GM19043 (cell line): ENCODE measurements around the gene CAMK2D.
"Not testable (repeated sequence)": the region's sequence is repeated elsewhere in the genome, so short reads cannot be mapped to it uniquely, and the experiment has no call there.

ENCODE experiments used
- ATAC-seq: cut with Tn5 transposase; IDR thresholded peaks from one replicate; pipeline ENCODE4 v1.9.1; 2021; ENCODE audit warnings: low read depth; ENCODE audit not compliant: unreplicated experiment

CAMK2D gene

GRCh38 chr4:113761620-113762185, at the start of gene CAMK2D:
Gene CAMK2D (minus strand): TSS chr4:113761738. CDS start chr4:113761068, 670 bp downstream.
- ATAC-seq, result peak; percentile 35

GRCh38 chr4:113810906-113811305, 49.4 kb upstream of the CAMK2D start:
- ATAC-seq, result no peak

GRCh38 chr4:113809311-113809710, 47.8 kb upstream of the CAMK2D start:
- ATAC-seq, result no peak

DNA sequence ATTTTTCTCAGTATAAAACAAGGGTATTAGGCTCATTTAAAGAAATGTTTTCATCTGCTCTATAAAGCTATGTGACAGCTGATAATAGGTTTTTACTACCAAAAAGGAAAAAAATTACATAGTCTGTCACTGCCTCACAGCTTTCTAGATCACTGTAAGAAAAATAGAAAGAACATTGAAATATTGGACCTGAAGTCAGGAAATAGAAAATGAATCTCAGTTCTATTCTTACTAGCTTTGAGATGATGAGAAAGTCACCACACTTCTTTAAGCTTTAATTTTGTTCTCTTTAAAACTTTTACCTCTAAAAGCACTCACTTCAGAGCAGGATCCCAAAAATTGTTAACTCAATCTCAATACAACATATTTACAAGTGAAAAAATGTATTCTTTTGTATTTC, 45.3 kb upstream of the CAMK2D start:
- ATAC-seq, result no peak

- ATAC-seq, result no peak
These were observed 40.3 kb upstream of the CAMK2D start for GRCh38 chr4:113801882-113802281.

- not testable (repeated sequence) for ATAC-seq
These were observed 34.8 kb upstream of the CAMK2D start for GRCh38 chr4:113796381-113796780.

DNA sequence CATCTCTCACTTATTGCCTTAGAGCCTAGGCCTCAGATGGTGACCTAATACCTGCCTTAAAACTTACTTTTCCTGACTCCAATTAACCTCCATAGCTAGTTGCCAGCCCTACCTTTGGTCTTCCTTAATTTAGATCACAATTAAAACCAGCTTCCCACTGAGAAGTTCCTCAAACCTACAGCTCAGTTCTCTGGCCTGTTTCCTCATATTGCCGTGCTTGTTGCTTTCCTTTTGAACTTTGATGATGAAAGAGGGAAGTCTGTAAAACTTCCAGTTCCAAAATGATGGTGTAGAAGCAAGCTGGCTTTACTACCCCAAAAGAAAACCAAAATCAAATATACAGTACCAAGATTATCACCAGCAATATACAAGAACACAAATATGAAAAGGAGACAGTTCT, 28.9 kb upstream of the CAMK2D start:
- ATAC-seq, result no peak

DNA sequence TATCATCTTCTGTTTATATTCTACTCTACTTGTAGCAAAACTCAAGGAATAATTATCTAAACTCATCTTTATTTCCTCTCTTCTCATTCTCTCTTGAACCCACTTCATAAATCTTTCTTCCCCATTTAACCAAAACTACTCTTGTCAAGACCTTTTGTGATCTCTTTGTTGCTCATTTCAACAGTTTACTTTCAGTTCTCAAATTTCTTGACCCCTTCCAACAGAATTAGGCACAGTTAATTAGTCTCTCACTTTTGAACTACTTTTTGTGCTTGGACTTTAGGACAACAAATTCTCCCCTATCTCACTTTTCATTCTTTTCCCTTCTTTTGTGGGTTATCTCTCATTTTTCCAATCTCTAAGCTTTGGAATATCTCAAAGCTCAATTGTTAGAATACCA, 27.4 kb upstream of the CAMK2D start:
- no peak for ATAC-seq

DNA sequence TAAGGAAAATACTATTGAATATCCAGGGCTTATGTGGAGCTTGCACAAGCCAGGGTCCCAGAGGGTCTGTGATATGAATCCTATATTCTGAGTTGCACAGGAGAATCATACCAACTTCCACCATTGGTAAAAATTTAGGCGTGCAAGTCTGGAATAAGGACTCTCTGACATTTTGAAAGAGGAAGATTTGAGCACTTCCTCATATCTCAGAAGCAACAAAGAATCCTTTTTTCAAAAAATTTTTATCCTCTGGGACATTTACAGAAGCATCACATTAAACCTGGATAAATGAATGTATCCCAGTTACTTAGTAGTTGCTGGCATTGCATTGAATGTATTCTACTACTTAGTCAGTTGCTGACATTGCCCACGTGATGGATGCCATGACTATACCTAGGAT, 24.2 kb upstream of the CAMK2D start:
- ATAC-seq, result no peak

- ATAC-seq, result no peak
These were observed 23.1 kb upstream of the CAMK2D start for GRCh38 chr4:113784497-113785250.

DNA sequence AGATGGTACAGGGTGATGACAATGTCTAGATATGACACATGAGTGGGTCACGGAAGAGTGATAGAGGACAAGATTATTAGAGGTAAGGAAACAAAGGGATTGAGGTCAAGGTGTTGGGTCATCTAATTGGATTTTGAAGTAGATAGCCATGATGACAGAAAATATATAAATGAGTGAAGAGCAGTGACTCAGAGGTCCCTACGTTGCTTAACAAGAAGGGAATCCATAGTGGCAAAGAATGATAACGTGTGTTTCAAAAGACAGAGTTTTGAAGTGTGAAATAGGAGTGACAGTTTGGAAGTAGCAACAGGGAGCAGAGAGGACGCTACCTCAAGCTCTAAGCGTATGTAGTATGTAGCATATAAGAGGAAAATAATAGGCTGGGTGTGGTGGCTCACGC, 22.2 kb upstream of the CAMK2D start:
- no peak for ATAC-seq

DNA sequence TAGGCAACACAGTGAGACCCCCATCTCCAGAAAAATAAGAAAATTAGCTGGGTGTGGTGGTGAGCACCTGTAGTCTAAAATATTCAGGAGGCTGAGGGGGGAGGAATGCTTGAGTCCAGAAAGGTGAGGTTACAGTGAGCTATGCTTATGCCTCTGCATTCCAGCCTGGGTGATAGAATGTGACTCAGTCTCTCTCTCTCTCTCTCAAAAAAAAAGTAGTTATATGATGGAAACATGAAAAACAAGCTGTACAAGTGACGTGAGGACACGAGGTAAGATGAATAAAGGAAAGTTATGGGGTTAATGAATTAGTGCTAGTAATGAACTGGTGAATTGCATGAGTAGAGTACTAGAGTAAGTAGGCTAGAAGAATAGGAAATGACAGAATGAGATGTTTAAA, 21.8 kb upstream of the CAMK2D start:
- ATAC-seq, result no peak

GRCh38 chr4:113781439-113782040, 20.0 kb upstream of the CAMK2D start:
- no peak for ATAC-seq

GRCh38 chr4:113776679-113777078, 15.1 kb upstream of the CAMK2D start:
- no peak for ATAC-seq

- no peak for ATAC-seq
These were observed 14.5 kb upstream of the CAMK2D start for GRCh38 chr4:113776016-113776415.

DNA sequence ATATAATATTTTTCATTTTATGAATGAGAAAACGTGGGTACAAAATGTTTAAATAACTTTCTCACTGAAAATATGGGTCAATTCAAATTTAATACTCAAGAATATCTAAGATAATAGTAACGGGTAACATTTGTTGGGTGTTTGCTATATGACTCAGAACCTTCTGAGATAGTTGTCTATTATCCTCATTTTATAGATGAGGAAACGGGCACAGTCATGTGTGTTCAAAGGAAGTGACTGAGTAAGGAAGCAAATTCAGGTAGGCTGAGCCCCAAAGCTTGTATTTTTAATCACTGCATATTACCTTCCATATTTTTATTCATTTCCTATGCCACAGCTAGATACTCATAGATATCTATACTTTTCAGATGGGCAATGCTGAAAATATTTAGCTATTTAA, 12.2 kb upstream of the CAMK2D start:
- no peak for ATAC-seq

- ATAC-seq, result no peak
These were observed 11.5 kb upstream of the CAMK2D start for GRCh38 chr4:113773014-113773413.

GRCh38 chr4:113772319-113772718, 10.8 kb upstream of the CAMK2D start:
- no peak for ATAC-seq

DNA sequence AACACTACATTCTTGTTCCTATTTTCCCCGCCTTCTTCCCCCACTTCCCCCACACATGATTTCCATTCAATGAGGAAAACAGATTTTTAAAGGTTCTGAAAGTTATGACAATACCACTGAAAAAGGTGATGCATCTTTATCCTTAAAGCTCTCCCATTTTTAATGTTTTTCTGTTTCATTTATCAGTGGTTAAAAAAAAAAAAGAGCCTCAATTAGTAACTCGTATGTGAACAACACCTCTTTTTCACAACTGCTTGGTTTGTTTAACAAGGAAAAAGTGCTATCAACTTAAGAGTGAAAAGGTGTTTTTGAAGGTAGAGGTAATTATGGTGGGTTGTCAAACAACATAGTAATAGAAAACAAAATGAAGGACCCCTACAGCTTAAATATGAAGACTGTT, 8.2 kb upstream of the CAMK2D start:
- no peak for ATAC-seq

DNA sequence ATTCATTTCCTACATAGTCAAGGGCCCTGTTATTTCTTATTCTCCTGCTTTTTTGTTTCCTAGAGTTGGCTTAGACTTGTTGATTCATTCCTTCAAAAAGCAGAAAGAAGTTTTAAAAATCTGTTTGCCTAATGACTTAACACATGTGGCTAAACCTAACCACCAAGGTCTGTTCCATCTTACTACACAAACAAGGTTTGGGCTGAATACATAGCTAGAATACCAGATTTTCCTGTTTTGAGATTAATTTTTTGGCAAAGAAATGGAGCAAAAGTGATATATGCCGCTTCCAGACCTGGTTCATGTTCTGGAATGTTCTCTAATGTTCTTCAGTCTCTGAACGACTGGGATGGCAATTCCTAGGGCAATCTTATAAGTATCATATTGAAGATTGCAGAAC, 7.4 kb upstream of the CAMK2D start:
- no peak for ATAC-seq

DNA sequence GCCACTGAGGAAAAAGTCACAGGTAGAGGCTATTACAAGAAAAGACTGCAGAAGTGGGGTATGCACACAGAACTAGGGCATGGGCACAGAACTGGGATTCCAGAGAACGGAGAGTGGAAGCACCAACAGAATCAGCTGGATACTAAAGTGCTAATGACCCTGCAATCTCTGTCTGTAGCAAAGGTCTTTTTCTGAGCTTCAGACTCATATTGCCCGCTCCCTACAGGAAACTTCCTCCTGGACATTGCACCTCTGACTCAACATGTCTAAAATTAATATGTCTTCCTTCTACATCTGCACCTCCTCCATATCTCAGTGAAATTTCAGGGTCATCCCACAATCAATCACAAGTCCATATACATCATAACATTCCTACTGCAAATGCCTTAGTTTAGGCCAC, 5.3 kb upstream of the CAMK2D start:
- no peak for ATAC-seq

DNA sequence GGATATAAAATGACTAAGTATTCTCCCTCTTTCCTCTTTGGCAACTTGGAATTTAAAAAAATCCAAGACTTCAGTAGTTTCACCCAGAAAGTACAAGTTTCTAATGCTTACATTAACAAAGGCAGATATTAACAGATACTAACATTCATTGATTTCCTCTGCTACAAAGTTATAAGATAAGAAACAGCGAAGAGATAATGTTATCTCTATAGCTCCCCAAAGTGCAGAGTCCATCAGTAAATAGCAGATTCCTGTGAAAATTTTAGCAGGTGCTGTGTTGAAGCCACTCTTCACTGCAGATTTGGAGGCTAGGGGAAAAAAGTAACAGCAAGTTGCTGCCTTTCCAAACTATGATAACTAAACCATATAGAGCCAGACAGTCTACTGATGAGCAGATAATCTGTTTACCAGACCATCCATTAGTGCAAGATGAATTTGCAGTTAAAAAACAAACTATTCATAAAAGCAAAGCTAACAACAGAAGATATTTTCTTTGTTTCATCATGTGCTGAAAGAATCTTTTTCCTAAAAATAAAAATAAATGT, 3.3 kb upstream of the CAMK2D start:
- ATAC-seq, result no peak
